Testis (tissue), 2 donors: Measurements from ENCODE around the gene HORMAD1.

Source experiments
- POLR2A ChIP-seq: fragments of 450-650 bp; IDR thresholded peaks from one replicate; pipeline ENCODE4 v1.6.1; 2017; ENCODE audit warnings: antibody characterized with exemption, mild to moderate bottlenecking, moderate library complexity
- TF ChIP-seq, protein P1 (sequence below), 3 experiments: fragments of 450-650 bp in 2 of 3; fragments of 200-600 bp in 1 of 3; sonication (generic) in 1 of 3; IDR thresholded peaks; one replicate each; pipeline ENCODE4 v1.5.1; 2016 to 2019; ENCODE audit warnings: antibody characterized with exemption in 3 of 3, mild to moderate bottlenecking in 2 of 3, moderate library complexity in 1 of 3

DNA sequence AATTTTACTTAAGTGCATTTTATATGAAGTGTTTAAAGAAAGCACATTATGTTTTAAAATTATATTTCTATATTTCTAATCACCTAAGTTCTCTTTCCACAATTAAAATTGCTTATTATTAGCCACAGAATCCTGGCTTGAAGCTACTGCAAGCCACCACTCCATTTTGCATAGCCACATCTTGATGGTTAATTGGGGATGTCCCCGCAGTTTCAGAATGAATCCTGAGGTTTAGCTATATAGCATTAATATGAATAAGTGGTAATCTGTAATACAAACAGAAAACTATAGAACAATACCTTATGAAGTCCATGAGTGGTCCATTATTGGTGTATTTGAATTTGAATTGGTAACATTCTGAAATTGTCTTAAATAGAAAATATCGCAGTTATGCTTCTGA lies 12.1 kb downstream of the HORMAD1 start:
- TF ChIP-seq, protein P1, sequence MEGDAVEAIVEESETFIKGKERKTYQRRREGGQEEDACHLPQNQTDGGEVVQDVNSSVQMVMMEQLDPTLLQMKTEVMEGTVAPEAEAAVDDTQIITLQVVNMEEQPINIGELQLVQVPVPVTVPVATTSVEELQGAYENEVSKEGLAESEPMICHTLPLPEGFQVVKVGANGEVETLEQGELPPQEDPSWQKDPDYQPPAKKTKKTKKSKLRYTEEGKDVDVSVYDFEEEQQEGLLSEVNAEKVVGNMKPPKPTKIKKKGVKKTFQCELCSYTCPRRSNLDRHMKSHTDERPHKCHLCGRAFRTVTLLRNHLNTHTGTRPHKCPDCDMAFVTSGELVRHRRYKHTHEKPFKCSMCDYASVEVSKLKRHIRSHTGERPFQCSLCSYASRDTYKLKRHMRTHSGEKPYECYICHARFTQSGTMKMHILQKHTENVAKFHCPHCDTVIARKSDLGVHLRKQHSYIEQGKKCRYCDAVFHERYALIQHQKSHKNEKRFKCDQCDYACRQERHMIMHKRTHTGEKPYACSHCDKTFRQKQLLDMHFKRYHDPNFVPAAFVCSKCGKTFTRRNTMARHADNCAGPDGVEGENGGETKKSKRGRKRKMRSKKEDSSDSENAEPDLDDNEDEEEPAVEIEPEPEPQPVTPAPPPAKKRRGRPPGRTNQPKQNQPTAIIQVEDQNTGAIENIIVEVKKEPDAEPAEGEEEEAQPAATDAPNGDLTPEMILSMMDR (IDR thresholded peaks at IDR 0.05) = no peak
- TF ChIP-seq POLR2A = no peak
